SU-DHL-6 (cell line): ENCODE data around the gene FAM3A.

ENCODE experiments used
- H2AFZ ChIP-seq: fragments of 200-600 bp; sonication (generic); 2 replicates; pipeline ENCODE4 v1.6.1; 2014; ENCODE audit warnings: low read depth, mild to moderate bottlenecking, moderate library complexity, mixed read lengths, antibody characterized with exemption, low read length; ENCODE audit not compliant: severe bottlenecking
- H3F3A ChIP-seq: fragments of 200-600 bp; shearing (Covaris generic); 2 replicates; pipeline ENCODE4 v1.6.0; 2016; ENCODE audit warnings: antibody characterized with exemption, mild to moderate bottlenecking; ENCODE audit not compliant: insufficient read depth
- H3K27ac ChIP-seq: fragments of 200-600 bp; sonication (generic); 2 replicates; pipeline ENCODE4 v1.5.1; 2016; ENCODE audit warnings: low read depth, mild to moderate bottlenecking, low read length, moderate library complexity, mixed read lengths
- H3K27me3 ChIP-seq: fragments of 200-600 bp; sonication (generic), shearing (Covaris generic); 2 replicates; pipeline ENCODE4 v1.6.0; 2014; ENCODE audit warnings: mild to moderate bottlenecking, low read length
- H3K36me3 ChIP-seq: fragments of 200-600 bp; sonication (generic); 2 replicates; pipeline ENCODE4 v1.6.1; 2014; ENCODE audit warnings: mild to moderate bottlenecking, low read length, mixed read lengths
- H3K4me2 ChIP-seq: fragments of 300-600, 200-600 bp; shearing (Covaris generic), sonication (generic); 2 replicates; pipeline ENCODE4 v1.6.0; 2014; ENCODE audit warnings: low read length, low read depth, mild to moderate bottlenecking; ENCODE audit not compliant: poor library complexity, severe bottlenecking
- H3K4me3 ChIP-seq: fragments of 200-600 bp; sonication (generic); 2 replicates; pipeline ENCODE4 v1.5.1; 2014; ENCODE audit warnings: antibody characterized with exemption, low read length, mild to moderate bottlenecking, mixed read lengths; ENCODE audit not compliant: insufficient read depth, poor library complexity, severe bottlenecking
- H3K79me2 ChIP-seq: fragments of 200-600 bp; sonication (generic); 2 replicates; pipeline ENCODE4 v1.6.1; 2014; ENCODE audit warnings: mild to moderate bottlenecking, low read length, moderate library complexity; ENCODE audit not compliant: insufficient read depth
- H3K9ac ChIP-seq: fragments of 200-600 bp; sonication (generic); 2 replicates; pipeline ENCODE4 v1.7.0; 2014; ENCODE audit warnings: mild to moderate bottlenecking, low read length
- H3K9me2 ChIP-seq: fragments of 200-600 bp; sonication (generic); replicated peaks from 2 replicates; pipeline ENCODE4 v1.6.1; 2014; ENCODE audit warnings: low read length; ENCODE audit not compliant: insufficient read depth
- H3K9me3 ChIP-seq: fragments of 200-600 bp; sonication (generic); 2 replicates; pipeline ENCODE4 v1.6.1; 2014; ENCODE audit warnings: low read length, mixed read lengths; ENCODE audit not compliant: insufficient read depth
- H4K20me1 ChIP-seq: fragments of 200-600 bp; sonication (generic); 2 replicates; pipeline ENCODE4 v1.6.1; 2014; ENCODE audit warnings: low read depth, mild to moderate bottlenecking, antibody characterized with exemption, low read length, moderate library complexity, mixed read lengths
- CTCF ChIP-seq: fragments of 200-600 bp; sonication (generic); IDR thresholded peaks from one replicate; pipeline ENCODE4 v1.5.1; 2017; ENCODE audit warnings: antibody characterized with exemption, mild to moderate bottlenecking, low read length, moderate library complexity; ENCODE audit not compliant: insufficient read depth, poor library complexity, severe bottlenecking
- EZH2phosphoT487 ChIP-seq: fragments of 200-600 bp; sonication (generic), shearing (Covaris generic); conservative IDR thresholded peaks from 2 replicates; pipeline ENCODE4 v1.6.1; 2018; ENCODE audit warnings: mild to moderate bottlenecking, antibody characterized with exemption, low read length, moderate library complexity, mixed read lengths

Gene FAM3A

GRCh38 chrX:154511761-154512160 lies 4.3 kb downstream of the FAM3A start:
- no peak overlapping the region for H3K4me2 ChIP-seq
- no peak overlapping the region for H3K9ac ChIP-seq
- H3K36me3 ChIP-seq = no peaks in the 10 kb centered on the region
- TF ChIP-seq CTCF (no peak), EZH2phosphoT487 (no peak)
- no peak overlapping the region for H2AFZ ChIP-seq
- H3K27me3 ChIP-seq = no peaks in the 10 kb centered on the region
- no peaks in the 10 kb centered on the region for H3K79me2 ChIP-seq
- H3K9me3 ChIP-seq = no peaks in the 10 kb centered on the region
- H3K4me3 ChIP-seq = no peak overlapping the region
- no peaks in the 10 kb centered on the region for H3F3A ChIP-seq
- no peak overlapping the region for H3K27ac ChIP-seq
- no peaks in the 10 kb centered on the region for H3K9me2 ChIP-seq
- H4K20me1 ChIP-seq = no peaks in the 10 kb centered on the region

GRCh38 chrX:154509455-154509854 lies 6.6 kb downstream of the FAM3A start:
- no peak overlapping the region for H2AFZ ChIP-seq
- H3K27me3 ChIP-seq = no peaks in the 10 kb centered on the region
- H3F3A ChIP-seq = no peaks in the 10 kb centered on the region
- H3K79me2 ChIP-seq = no peaks in the 10 kb centered on the region
- H3K9me2 ChIP-seq = no peaks in the 10 kb centered on the region
- no peak overlapping the region for H3K9ac ChIP-seq
- no peak overlapping the region for H3K27ac ChIP-seq
- H3K36me3 ChIP-seq = no peaks in the 10 kb centered on the region
- no peak overlapping the region for H3K4me3 ChIP-seq
- H3K4me2 ChIP-seq = no peak overlapping the region
- TF ChIP-seq CTCF = no peak
- no peak for TF ChIP-seq EZH2phosphoT487
- H3K9me3 ChIP-seq = no peaks in the 10 kb centered on the region
- H4K20me1 ChIP-seq = no peaks in the 10 kb centered on the region

GRCh38 chrX:154508384-154508745 lies 7.7 kb downstream of the FAM3A start:
- no peaks in the 10 kb centered on the region for H4K20me1 ChIP-seq
- H3K9me3 ChIP-seq = no peaks in the 10 kb centered on the region
- no peaks in the 10 kb centered on the region for H3K36me3 ChIP-seq

More at GRCh38 chrX:154508384-154508745, 7.7 kb downstream of the FAM3A start:
- Histone ChIP-seq H3F3A (no peaks in the 10 kb centered on the region), H3K27ac (no peak overlapping the region), H3K27me3 (no peaks in the 10 kb centered on the region), H3K4me2 (no peak overlapping the region), H2AFZ (no peak overlapping the region), H3K9ac (no peak overlapping the region), H3K4me3 (no peak overlapping the region), H3K79me2 (no peaks in the 10 kb centered on the region), H3K9me2 (no peaks in the 10 kb centered on the region)
- TF ChIP-seq EZH2phosphoT487 (no peak), CTCF (no peak)
